HepG2 (cell line): ENCODE data around the gene PAIP2. TPM values are rescaled to one million over a fixed set of nuclear protein-coding genes. Genes with fewer than 3 reads are reported as not detected.

Source experiments
- ARNTL ChIP-seq: sonication (generic); formaldehyde crosslinking; IDR thresholded peaks from 2 replicates; pipeline ENCODE4 v1.4.0; 2020; ENCODE audit warnings: mild to moderate bottlenecking, missing genetic modification reagents
- CENPT ChIP-seq: sonication (generic); formaldehyde crosslinking; IDR thresholded peaks from 2 replicates; pipeline ENCODE4 v1.8.0; 2022; ENCODE audit warnings: low read depth, mild to moderate bottlenecking, moderate library complexity, missing genetic modification reagents
- GLI4 ChIP-seq: sonication (generic); formaldehyde crosslinking; IDR thresholded peaks from 2 replicates; pipeline ENCODE4 v1.5.1; 2020; ENCODE audit warnings: missing genetic modification reagents, mild to moderate bottlenecking, moderate library complexity, borderline replicate concordance
- MTA1 ChIP-seq: sonication (generic); formaldehyde crosslinking; IDR thresholded peaks from 2 replicates; pipeline ENCODE4 v1.4.0; 2020; ENCODE audit warnings: missing genetic modification reagents, mild to moderate bottlenecking, borderline replicate concordance
- POGZ ChIP-seq: sonication (generic); formaldehyde crosslinking; IDR thresholded peaks from 2 replicates; pipeline ENCODE4 v1.4.0; 2020; ENCODE audit warnings: mild to moderate bottlenecking, missing genetic modification reagents
- RARA ChIP-seq: IDR thresholded peaks from 2 replicates; pipeline ENCODE4 v1.6.1; 2016; ENCODE audit warnings: missing genetic modification reagents, missing compliant biosample characterization
- ZNF407 ChIP-seq: sonication (generic); formaldehyde crosslinking; IDR thresholded peaks from one replicate; pipeline ENCODE4 v1.5.1; 2020; ENCODE audit warnings: mild to moderate bottlenecking, missing genetic modification reagents; ENCODE audit errors: not compliant biosample characterization
- ZNF556 ChIP-seq: sonication (generic); formaldehyde crosslinking; IDR thresholded peaks from 2 replicates; pipeline ENCODE4 v1.4.0; 2020; ENCODE audit warnings: mild to moderate bottlenecking, missing genetic modification reagents, borderline replicate concordance
- ZNF713 ChIP-seq: sonication (generic); formaldehyde crosslinking; IDR thresholded peaks from 2 replicates; pipeline ENCODE4 v1.4.0; 2020; ENCODE audit warnings: mild to moderate bottlenecking, missing genetic modification reagents
- ZNF724P ChIP-seq: sonication (generic); formaldehyde crosslinking; IDR thresholded peaks from 2 replicates; pipeline ENCODE4 v1.8.0; 2022; ENCODE audit warnings: missing genetic modification reagents, borderline replicate concordance
- polyA plus RNA-seq, 8 experiments: library from polyadenylated mRNA; depleted of rRNA in 3 of 8; stranded (reverse) in 7 of 8; unstranded in 1 of 8; fragments of >200 nt; fragmentation: Illumina TruSeq in 4 of 8; extraction: Trizol in 4 of 8; gene quantifications; 2 replicates each; pipeline versions ENCODE4 v1.2.1 to v1.2.3, GENCODE V29; 2011 to 2016; ENCODE audit warnings: low read depth in 4 of 8, missing spikeins in 1 of 8, mixed read lengths in 1 of 8; ENCODE audit not compliant: insufficient read depth in 1 of 8
- total RNA-seq, 5 experiments: library from RNA; depleted of rRNA; stranded (reverse); fragments of >200 nt; fragmentation: Illumina TruSeq; extraction: Trizol; gene quantifications; 2 replicates each; pipeline ENCODE4 v1.2.3, GENCODE V29; 2016; ENCODE audit warnings: low read depth in 1 of 5
- TF ChIP-seq, protein P1 (sequence below): IDR thresholded peaks from 2 replicates; pipeline ENCODE4 v1.6.1; 2016; ENCODE audit warnings: low read depth, control low read depth

Gene PAIP2
- total and polyA plus RNA-seq, 2 of the 13 experiments (the other 11 are each of a cell fraction or from before 2014, with no cell fraction given), result 61.5 to 76.3 TPM

DNA sequence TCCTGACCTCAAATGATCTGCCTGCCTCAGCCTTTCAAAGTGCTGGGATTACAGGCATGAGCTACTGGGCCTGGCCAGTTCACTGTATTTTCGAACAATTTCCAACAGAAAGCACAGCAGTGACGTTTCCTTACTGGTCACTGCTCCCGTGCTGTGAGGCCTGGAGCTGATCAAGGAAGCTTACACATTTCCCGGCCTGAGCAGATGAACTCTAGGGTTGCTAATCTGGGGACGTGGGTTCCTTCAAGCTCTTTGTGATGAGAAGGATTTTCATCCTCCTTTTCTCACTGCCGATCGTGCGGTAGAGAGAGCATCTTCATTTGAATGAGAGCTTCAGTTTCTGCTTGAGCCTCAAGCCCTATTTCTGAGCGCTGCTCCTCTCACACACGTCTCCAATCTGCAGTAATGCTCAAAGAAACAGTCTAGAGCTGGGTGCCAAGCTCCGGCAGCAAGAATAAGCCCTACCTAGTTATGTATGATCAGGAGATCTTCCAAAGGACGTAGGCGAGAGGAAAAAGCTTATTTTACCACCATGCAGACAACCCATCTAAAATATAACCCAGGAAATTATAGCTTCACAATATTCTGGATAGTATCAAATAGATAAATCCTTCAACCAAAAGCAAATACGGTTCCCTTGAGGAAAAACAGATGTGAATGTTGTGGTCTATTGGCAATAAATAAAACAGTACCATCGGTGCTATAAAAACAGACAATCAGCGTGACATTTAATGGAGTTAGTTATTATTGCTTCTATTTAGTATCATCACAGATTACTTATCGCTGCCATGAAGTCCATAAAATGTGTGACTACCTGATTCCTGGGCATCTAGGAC, 69.6 kb downstream of the PAIP2 start (continued):
- no peak for TF ChIP-seq ZNF407 (CRISPR knock-in tag)
- TF ChIP-seq ZNF556 (CRISPR knock-in tag), result no peak
- no peak for TF ChIP-seq ARNTL (CRISPR knock-in tag)
- TF ChIP-seq CENPT (CRISPR knock-in tag), result no peak
- TF ChIP-seq ZNF724P (CRISPR knock-in tag), result no peak
- TF ChIP-seq GLI4, result no peak
- TF ChIP-seq ZNF713 (CRISPR knock-in tag), result no peak
- TF ChIP-seq POGZ (CRISPR knock-in tag), result no peak
- TF ChIP-seq, protein P1, sequence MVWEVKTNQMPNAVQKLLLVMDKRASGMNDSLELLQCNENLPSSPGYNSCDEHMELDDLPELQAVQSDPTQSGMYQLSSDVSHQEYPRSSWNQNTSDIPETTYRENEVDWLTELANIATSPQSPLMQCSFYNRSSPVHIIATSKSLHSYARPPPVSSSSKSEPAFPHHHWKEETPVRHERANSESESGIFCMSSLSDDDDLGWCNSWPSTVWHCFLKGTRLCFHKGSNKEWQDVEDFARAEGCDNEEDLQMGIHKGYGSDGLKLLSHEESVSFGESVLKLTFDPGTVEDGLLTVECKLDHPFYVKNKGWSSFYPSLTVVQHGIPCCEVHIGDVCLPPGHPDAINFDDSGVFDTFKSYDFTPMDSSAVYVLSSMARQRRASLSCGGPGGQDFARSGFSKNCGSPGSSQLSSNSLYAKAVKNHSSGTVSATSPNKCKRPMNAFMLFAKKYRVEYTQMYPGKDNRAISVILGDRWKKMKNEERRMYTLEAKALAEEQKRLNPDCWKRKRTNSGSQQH (CRISPR knock-in tag), result no peak
- TF ChIP-seq MTA1 (CRISPR knock-in tag), result no peak
- TF ChIP-seq RARA (CRISPR knock-in tag), result no peak
- TF ChIP-seq, all 625 proteins: peak for 0
